Measurements from ENCODE around the gene INHBB.

- TF ChIP-seq CTCF (IDR thresholded peaks at IDR 0.05; ENCODE audit: low read length) (no peak), EZH2 (IDR thresholded peaks at IDR 0.05; ENCODE audit: borderline replicate concordance, low read length) (no peak)
Measured at GRCh38 chr2:120362926-120363325, 17.0 kb downstream of the INHBB start.
